ENCODE data around the gene IHH.

The IHH gene

DNA sequence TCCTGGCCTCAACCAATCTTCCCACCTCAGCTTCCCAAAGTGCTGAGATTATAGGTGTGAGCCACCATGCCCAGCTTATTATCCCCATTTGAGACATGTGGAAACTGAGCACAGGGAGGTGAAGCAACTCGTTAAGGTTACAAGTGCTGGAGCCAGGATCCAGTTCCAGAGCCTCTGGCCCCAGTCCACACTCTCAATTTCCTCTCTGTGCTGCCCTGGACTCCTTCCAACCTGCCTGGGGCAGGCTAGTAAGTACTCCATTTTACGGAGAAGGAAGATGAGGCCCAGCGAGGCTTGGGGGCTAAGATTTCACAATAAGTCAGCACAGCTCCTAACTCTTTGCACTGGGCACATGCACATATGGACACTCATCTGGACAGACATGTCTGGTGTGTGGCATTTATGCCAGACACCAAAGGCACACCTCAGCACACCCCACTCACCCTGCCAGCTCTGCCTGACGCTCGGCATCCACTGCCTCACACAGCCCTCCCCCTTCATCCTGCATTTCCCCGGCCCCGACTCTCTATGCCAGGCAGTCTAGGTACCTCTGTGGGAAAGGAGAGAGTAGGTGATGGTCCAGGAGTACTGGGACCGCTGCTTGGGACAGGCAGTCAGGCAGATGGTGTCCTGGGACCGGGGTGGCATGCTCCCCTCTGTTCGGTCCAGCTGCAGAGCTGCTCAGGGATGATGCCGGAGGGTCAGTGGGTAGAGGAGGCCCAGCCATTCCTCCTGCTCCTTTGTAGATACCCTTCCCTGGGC lies 39.9 kb downstream of the IHH start:
- DNase-seq (ENCODE audit: low read depth, low spot score): no peak

DNA sequence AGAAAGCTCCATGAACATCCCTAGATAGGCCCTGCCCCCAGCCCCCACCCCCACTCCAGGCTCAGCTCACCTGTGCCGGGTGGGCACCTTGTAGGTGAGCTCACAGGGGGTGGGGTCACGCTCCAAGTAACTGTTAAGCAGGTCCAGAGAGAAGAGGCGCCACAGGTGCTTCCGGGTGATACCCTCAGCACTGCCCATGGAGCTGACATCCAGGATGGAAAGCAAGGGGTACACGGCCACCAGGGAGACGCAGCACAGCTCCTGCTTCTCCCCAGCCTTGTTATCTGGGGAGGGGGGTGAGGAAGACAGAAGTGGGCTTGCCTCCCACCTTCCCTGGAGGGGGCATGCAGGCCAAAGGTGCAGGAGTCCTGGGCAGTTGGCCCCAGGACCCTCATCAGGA lies 41.3 kb downstream of the IHH start:
- no peak for DNase-seq (ENCODE audit: low read depth, low spot score)

DNA sequence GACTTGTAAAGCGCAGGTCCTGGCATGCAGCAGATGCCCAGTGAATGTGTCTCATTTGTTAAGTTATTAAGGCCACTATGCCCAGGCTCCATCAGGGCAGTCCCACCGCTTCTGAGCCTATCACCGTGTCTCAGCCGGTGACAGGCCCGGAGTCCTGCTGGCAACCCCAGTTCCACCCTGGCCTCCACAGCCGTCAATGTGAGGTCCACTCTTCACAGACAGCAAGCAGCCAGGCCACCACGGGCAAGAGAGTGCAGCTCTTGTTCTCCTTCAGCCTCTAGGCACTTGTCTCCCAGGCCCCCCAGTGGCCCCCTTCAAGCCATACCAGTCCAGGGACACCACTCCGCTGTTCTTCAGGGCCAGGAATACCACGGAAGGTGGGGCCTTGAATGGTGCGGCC lies 42.0 kb downstream of the IHH start:
- DNase-seq (ENCODE audit: low read depth, low spot score): no peak

DNA sequence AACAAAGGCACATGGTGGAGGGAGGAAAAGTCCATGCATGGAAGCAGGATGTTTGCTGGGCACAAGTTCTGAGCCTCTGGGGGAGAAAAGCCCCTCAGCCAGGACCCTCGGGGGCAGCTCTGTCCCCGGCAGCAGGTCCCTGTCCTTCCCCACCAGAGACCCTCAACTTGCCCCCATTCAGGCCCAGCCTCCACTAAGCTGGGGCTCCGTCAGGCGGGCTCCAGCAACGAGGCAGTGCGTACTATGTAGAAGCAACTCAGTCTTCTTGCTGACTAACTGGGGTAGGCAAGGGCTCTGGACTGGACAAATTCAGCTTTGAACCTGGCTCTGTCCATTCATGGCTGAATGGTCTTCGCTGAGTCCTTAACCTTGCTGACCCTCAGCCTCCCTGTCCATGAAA lies 42.4 kb downstream of the IHH start:
- no peak for DNase-seq (ENCODE audit: low read depth, low spot score)

DNA sequence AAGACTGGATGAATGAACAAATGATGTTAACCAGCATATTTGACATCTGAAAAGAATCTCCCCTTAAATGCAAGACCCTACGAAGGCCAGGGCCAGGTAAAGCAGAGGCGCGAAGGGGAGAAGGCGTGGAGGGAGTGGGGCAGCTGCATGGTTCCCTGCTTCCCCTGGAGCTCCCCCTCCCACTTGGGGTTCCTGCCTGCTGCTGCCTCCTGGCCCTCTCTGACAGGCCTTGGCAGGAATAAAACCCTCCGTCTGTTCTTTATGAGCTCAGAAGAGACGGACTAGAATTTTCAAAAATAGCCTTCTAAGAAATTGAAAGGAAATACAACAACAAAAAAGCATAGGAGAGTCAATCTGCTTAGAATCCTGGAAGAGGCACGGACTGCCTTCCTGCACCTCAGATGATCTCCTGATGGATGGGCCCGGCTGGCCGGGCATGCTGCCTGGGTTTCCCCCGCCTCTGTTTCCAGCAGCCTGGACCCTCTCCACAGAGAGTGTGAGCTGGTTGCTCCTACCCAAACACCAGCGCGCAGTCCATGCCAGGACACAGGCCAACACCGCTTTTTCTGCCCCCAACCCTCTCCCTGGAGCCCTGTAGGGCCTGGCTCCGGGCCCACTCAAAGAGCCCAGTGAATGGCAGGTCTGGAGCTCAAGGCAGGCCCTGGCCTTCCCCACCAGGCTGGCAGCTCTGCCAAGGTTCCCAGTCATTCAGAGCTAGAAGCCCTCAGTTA lies 43.4 kb downstream of the IHH start:
- DNase-seq (ENCODE audit: low read depth, low spot score): no peak

DNA sequence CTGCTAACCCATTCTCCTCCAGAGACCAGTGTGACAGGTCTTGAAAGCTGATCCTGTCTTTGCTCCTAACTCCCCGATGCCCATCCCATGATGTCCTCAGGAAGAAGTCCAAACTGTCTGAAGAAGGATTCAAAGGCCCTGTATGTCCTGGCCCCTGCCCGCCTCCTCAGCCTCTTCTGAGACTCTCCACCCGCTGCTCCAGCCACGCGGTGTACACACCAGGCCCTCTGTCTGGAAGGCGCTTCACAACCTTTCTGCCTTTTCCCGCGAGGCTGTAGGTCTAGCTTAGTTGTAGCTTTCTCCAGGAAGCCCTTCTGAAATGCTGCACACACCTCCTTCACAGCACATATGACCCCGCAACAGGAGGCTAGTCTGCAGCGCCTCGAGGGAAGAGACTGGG lies 44.0 kb downstream of the IHH start:
- no peak for DNase-seq (ENCODE audit: low read depth, low spot score)

DNA sequence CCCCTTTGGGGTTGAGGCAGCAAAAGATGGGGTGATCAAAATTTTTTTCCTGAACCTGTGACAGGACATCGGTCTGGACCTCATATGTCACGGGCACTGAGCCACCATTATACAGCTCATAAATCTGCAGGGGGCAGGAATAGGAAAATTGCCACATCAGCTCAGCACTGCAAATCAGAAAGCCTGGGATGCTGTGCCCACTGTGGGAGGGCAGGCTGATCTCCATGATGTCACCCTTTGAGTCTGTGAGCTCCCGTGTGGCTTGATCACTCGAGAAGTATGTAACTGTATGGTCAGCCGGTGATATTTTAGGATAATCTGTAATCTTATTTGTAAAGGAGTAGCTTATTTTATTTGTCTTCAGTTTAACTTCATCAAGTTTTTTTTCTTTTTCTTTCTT lies 49.8 kb downstream of the IHH start:
- DNase-seq (ENCODE audit: low read depth, low spot score): no peak

DNA sequence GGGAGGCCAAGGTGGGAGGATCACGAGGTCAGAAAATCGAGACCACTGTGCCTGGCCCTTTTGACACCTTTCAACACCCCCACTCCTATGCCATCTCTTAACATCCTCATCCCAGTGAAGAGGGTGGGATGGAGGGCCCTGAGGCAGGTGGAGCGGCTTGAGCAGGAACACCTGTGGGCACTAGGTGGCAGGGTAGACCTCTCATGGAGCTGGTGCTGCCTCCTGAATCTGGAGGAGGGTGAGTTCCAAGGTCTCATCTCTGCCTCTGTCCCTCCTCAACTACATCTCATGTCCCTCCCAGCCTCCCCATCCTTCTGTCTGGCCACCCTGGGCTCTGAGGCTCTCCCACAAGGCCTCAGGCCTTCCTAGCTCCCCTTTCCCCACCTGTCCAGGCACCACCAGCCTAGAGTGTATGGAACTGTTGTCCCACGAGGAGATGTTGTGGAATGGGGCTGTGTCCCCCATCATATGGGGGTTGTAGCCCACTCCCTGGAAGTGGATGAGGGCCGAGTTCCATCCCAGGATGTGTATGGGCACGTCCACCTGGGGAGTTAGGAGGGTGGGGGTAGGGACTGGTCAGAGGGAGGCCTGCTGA lies 50.5 kb downstream of the IHH start:
- DNase-seq (ENCODE audit: low read depth, low spot score): peak; percentile 49

DNA sequence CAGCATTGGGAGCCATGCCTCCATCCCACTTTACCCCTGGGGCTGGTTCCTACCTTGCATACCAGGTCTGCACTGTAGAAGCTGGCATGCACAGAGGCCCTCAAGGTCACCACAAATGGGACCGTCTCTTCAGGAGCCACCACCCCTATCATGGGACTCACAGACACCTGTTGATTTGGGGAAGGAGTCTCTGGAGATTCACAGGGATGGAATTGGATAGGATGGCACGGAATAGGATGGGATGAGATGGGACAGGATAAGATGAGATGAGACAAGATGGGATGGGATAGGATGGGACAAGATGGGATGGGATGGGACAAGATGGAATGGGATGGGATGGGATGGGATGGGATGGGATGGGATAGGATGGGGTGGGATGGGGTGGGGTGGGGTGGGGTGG lies 51.4 kb downstream of the IHH start:
- no peak for DNase-seq (ENCODE audit: low read depth, low spot score)
